Nucleus accumbens (tissue), 56 donors: ENCODE data around the gene TEX22.

Source experiments
- DNase-seq, 56 donors: peaks; one replicate each; lab custom pipeline; 2025; lab: John Stamatoyannopoulos, UW

Gene TEX22

DNA sequence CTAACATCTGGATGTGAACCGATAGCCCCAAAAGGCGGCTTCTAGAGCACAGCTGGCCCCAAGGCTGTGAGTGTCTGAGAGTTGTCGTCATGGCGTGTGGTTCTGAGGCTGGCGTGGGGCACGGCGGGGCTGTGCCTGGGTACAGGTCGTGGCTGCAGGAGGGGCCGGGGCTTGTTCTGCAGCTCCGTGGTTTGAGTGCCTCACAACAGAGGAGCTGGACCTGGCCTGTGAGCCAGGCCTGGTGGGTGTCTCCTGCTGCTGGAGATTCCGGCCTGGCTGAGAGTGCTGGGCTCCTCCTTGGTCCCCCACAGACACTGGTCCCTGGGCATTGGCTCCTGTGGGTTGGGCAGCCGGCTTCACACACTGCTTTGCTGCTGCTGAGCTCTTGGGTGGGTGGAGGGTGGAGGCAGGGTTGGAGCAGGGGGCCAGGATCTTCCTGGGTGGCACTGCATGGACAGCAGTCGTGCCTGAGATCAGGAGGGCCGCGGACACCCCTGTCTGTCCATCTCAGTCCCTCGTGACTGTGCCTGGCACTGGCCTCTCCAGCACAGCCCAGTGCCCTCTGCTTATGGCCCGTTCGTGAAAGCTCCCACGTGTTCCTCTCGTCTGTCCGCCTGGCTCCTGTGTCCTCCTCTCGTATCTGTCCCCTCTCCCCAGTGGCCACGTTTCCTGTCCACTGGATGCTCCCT lies 31.8 kb upstream of the TEX22 start:
- peak in 15 of 56 donors; percentile 13 to 77 (median 34) for DNase-seq

DNA sequence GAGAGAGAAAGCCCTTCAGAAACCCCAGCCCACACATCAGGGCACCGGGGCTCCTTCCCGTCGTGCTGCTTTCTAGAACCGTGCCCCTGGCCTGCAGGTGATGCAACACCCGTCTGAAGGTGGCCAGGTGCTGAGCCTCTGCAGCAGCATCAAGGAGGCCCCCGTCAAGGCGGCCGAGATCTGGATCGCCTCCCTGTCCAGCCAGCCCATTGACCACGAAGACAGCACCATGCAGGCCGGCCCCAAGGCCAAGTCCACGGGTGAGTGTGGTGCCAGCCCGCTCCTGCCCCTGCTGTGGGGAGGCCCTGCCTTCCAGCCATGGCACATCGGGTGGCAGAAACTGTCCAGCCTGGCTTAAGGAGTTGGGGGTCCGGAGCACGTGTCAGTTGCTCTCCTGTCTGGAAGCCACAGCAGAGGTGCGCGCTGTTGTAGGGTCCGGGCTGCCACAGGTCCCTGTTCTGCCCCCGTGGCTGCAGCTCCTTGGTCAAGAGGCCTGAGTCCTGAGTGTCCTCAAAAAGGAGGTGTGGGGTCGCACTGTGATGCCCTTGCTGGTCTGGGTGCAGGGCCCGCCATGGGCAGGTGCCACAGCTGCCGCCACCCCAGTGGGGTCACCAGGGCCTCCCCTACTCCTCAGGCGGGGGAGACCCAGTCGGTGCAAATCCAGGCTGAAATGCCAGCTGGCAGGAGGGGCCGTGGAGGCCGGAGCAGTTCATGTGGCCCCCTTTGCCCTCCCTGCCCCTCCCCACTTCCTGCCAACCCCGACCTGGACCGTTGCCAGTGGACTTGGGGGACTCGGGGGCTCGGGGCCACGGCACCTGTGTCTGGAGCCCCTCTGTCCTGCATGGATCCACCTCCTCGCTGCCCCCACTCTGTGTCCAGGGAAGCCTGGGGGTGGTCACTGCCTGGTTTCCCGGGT lies 31.0 kb upstream of the TEX22 start:
- no peak for DNase-seq

DNA sequence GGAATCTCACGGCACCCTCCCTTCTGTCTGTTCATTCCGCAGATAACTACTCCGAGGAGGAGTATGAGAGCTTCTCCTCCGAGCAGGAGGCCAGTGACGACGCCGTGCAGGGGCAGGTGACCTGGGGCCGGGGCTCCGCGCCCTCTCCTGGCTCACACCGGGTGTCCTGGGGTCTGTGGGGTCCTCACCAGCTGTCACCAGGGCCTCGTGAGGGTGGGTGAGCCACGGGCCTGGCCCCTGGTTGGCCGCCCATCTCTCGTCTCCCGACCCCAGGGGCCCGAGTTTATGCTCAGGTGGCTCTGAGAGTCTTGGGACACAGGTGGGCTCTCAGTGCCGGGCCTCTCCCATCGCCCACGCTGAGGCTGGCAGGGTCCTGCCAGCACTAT lies 30.3 kb upstream of the TEX22 start:
- DNase-seq, result no peak

DNA sequence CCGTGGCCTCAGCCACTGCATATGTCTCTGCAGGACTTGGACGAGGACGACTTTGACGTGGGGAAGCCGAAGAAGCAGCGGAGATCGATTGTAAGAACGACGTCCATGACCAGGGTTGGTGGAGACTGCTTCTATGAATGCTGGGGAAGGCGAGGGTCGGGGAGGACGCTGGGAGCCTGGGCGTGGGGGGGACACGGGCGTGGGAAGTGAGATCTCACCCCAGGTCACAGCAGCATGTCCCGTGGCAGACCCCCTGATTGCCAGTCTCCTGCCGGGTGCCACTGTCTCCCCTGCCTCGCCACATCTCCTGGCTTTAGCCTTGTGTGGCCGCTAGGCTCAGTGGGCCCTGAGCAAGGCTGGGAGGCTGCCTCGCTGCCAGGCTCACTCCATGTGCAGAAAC lies 29.9 kb upstream of the TEX22 start:
- DNase-seq, result no peak

DNA sequence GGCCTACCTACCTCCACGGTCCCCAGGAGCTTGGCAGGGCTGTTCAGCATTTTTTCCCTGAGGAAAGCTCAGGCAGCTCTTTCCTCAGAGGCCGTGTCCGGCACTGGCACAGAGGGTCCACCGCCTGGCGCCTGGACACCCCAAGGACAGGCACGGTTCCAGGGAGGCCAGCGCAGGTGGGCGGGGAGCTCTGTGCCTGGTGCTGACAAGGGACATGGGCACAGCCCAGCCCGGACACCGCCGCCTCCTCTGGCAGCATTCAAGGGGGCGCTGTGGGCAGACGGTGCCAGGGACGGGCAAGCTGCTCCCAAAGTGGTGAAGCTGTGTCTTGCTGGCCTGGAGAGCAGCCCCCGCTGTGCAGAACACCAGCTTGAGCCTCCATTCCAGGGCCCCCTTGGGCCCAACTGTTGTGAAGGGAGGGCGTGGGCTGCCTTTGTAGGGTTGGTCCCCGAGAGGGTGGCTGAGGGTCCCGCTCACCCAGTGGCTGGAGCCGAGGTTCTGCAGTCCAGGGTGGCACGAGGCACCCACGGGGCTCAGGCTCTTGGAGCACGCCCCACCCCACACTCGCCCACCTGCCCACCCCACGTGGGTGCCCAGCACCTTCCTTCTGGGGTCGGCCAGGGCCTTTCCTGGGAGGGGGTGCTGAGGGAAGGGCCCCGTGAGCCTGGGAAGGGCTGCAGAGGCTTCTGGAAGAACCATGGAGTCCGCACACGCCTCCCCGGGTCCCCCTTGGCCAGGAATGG lies 29.3 kb upstream of the TEX22 start:
- DNase-seq, result peak in 2 of 56 donors; percentile 23 to 46

DNA sequence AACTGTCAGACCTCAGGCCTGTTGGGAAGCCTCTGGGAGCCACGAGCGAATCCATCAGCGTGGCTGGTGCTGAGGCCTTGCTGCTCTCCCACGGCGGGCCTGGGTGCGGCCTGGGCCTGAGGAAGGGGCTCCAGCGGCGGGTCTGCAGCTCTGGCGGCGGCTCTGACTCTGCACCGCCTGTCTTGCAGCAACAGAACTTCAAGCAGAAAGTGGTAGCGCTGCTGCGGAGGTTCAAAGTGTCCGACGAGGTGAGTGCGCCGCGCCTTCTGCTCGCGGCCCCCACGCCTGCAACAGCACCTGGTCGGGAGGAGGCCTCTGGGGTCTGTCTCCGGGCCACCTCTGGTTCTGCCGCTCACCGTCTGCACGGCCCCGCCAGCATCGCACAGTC lies 28.7 kb upstream of the TEX22 start:
- DNase-seq, result no peak

DNA sequence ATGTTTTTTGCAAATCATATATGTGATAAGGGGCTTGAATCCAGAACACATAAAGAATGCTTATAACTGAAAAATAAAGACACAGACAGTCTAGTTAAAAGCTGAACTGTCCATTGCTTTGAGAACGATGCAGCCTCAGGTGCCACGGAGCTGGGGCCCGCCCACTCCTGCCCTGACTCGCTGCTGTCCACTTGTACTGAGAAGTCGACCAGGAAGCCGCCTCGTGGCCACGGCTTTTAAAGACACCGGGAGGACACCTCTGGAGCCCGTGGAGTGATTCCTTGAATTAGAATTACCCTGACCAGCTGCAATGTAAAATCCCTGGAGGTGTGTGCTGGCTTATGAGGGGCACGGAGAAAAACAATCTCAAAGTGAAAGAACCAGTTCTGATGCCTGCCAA lies 23.9 kb upstream of the TEX22 start:
- DNase-seq, result no peak

DNA sequence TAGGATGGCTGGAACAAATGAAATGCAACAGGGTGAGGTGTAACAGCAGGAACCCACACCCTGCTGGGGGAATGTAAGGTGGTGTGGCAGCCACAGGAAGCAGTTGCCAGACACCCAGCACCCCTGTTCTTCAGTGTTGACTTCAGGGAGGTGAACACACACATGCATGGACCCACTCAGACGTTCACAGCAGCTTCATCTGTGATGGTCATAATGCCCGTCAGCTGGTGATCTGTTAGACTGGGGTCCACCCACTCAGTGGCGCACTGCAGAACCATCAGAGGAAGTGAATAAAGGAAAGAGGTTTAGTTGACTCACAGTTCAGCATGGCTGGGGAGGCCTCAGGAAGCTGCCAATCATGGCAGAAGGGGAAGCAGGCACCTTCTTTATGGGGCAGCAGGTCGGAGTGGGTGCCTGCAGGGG lies 22.7 kb upstream of the TEX22 start:
- no peak for DNase-seq

DNA sequence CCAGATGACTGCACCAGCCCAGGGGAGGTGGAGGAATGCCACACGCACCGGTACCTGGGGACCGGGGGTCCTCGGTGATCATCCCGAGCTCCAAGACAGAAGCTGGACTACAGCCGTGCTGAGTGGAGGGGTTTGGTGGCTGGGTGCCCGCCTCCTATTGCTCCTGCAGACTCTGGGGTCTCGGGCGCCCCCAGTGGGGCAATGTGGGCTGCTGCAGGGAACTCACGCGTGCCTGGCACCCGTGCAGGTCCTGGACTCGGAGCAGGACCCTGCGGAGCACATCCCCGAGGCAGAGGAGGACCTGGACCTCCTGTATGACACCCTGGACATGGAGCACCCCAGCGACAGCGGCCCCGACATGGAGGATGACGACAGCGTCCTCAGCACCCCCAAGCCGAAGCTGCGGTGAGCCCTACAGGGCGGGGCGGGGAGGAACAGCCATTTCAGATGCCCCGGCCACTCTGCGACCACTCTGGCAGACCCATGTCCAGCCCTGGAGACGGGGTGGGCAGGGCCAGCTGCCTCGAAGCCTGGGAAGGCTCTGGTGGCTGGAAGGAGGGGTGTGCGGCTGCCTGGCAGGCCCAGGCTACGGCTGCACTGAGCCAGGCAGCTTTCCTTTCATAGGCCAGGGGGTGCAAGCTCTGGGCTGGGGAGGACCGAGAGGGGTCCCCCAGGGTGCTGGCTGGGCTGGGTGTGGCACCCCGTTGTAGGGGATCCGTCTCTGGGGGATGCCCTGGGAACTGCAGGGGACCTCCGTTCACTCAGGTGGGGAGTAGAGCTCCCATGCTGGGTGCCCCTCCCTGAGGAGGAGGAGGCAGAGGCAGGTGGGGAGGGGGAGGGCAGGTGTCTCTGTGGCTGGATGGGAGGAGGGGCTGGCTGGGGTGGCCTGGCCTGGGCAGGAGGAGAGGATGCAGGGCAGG lies 21.6 kb upstream of the TEX22 start:
- no peak for DNase-seq

DNA sequence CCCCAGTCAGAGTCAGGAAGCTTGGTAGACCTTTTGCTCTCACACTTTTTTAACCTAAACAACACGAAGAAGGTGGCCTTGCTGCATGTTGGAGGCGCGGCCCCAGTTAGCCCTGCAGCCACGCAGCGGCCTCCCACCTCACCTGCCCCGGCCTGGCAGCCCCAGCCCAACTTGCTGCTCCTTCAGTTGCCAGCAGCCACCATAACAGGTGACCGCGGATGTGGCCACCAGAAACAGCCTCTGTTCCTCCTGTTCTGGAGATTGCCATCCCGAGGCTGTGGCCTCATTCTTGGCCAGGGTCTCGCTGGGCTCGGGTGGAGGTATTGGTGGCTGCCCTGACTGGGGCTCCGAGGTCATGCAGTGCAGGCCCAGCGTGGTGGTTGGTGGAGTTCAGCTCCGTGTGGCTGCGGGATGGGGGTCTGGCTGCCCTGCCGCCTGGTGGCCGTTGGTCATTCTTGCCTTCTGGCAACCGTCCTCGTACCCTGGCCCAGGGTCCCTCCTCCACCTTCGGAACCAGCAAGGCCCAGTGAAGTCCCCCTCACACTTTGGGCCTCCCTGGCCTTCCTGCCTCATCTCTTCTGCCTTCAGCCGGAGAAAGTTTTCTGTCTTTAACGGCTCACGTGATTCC lies 20.7 kb upstream of the TEX22 start:
- DNase-seq, result no peak

DNA sequence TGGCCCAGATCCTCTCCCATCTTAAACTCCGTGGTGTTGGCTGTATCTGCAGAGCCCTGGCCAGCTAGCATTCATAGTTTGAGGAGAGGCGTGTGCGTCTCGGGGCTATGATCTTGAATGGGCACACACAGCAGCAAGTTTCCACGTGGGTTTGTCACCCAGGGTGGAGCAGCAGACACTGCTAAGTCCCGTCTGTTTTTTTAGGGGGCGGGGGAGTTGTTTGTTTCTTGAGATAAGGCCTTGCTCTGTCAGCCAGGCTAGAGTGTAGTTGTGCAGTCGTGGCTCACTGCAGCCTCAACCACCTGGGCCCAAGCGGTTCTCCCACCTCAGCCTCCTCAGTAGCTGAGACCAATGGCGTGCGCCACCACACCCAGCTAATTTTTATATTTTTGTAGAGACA lies 20.1 kb upstream of the TEX22 start:
- DNase-seq, result no peak

DNA sequence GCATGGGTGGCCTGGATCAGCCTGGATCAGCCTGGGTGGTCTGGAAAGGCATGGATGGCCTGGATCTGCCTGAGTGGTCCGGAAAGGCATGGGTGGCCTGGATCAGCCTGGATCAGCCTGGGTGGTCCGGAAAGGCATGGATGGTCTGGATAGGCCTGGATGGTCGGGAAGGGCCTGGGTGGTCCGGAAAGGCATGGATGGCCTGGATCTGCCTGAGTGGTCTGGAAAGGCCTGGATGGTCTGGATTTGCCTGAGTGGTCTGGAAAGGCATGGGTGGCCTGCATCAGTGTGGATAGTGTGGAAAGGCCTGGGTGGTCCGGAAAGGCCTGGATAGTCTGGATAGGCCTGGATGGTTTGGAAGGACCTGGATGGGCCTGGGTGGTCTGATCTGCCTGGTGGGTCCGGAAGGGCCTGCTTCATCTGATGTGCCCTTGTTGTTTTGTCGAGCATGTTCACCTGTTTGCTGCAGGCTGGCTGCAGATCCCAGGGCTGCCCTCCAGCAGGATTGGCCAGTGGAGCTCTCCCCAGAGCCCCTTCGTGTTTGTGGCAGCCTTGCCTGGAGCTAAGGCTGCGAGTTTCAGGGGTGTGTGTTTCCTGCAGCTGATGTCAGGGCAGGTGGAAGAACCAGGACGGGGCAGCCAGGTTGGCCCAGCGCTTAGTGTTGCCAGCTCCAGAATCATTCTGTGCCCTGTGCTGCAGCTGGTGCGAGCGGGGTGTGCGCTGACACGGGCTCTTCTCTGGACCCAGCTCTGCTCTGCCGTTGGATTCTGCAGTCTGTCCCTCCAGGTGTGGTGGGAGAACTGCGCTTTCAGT lies 19.3 kb upstream of the TEX22 start:
- no peak for DNase-seq

DNA sequence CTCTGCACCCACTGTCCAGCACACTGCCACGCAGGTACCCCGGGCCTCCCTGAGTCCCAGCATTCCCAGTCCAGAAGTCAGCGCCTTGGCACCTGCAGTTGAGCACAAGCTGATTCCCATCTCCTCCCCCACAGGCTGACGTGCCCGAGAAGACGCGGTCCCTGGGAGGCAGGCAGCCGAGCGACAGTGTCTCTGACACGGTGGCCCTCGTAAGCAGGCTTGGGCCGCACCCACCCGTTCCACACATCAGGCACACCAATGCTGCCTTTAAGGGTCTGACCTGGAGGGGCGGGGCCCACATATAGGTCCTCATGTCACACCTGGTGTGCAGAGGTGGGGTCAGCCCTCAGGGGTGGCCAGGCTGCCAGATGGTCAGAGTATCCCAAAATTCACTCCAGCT lies 18.4 kb upstream of the TEX22 start:
- DNase-seq, result no peak

DNA sequence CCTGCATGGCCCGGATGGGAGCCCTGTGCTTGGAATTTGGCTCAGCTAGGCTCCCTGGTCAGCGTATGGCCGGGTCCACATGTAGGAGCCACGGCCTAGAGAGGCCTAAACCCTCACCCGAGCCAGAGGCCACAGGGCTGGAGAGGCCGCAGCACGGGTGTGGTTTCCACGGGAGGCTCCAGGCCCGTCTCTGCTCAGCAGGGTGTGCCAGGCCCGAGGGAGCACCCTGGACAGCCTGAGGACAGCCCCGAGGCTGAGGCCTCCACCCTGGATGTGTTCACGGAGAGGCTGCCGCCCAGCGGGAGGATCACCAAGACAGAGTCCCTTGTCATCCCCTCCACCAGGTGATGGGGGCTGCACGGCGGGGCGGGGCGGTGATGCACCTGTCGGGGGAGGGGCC lies 17.6 kb upstream of the TEX22 start:
- DNase-seq, result no peak

DNA sequence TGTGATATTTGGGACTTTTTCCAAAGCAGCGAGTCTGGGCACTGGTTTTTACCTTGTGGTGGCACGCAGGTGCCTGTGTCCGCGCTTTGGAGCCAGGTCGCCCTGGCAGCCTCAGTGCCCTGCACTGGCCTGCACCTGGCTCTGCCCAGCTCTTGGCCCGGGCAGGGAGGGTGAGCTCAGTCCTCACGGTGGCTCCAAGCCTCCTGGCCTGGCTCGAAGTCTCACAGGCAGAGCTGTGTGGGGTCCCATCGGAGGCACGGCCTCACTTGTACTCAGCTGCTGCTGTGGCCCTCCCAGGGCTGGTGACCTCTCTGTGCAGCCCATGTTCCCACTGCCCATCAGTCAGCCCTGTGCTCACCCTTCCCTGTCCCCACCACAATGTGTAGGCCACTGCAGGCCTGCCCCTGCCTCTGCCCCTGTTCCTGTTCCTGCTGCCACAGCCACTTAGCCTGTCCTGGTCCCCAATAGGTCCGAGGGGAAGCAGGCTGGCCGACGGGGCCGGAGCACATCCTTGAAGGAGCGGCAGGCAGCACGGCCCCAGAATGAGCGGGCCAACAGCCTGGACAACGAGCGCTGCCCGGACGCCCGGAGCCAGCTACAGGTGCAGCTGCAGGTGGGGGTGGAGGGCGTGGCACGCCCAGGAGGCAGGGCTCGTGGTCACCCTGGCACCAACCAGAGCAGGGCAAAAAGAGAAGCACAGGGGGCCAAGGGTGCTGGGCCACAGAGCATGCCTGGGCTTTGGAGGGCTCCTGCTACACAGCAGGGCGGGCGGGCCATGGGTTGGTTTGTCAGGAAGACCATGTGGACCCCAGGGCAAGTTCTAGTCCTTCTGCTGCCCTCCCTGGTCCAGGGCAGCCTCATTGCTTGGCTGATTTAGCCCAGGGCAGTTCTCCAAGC lies 16.6 kb upstream of the TEX22 start:
- no peak for DNase-seq

DNA sequence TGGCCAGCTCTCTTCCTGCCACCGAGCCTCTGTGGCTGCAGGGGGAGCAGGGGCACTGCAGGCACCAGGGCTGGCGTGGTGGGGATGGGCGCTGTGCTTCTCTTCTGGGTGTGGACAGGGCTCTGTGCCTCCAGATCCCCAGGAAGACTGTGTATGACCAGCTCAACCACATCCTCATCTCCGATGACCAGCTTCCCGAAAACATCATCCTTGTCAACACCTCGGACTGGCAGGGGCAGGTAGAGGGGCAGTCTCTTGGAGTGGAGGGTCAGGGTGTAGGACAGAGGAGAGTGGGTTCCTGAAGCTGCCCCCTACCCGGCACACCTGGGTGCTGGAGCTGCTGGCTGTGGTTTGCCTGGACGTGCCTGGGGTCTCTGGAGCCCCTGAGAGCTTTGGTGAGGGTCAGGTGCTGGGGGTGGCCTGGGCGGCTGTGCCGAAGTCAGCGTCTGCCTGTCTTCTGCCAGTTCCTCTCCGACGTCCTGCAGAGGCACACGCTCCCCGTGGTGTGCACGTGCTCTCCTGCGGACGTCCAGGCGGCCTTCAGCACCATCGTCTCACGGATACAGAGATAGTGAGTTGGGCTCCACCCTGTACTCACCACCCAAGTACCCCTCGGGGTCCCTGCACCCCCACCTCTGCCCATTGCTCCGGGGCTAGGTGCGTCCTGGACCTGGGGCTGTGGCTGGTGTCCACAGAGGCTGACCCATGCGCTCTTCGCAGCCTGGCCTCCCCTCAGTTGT lies 15.8 kb upstream of the TEX22 start:
- DNase-seq, result no peak

DNA sequence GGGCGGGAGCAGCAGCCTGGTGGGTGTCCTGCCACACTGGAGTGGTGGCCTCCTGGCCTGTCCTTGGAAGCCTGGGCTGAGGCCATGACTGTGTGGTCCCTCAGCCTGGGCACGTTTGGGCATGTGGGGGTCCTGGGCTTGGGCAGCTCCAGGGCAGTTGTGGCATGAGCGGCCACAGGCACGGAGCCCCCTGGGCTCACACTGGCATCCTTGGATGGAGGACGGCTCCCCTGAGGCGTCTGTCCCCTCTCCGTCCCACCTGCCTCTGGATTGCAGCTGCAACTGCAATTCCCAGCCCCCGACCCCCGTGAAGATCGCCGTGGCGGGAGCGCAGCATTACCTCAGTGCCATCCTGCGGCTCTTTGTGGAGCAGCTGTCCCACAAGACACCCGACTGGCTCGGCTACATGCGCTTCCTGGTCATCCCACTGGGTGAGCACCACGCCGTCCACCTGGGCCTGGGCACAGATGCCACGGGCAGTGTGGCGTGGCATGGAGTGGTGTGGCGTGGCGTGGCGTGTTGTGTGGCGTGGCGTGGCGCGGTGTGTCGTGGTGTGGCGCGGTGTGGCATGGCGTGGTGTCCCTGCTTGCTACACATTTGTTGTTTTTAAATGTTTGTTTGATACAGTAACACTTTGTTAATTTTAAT lies 15.1 kb upstream of the TEX22 start:
- DNase-seq, result no peak
